CD14-positive monocyte (primary cell): ENCODE data around the gene NEMP1. TPM values are rescaled to one million over a fixed set of nuclear protein-coding genes. Genes with fewer than 3 reads are reported as not detected.

Source experiments
- DNase-seq, 3 donors: peaks; one replicate each; pipeline ENCODE4 v3.0.0-alpha.2; 2011 to 2022
- H2AFZ ChIP-seq: 2 replicates; pipeline ENCODE4 v1.6.0; 2012; ENCODE audit warnings: mild to moderate bottlenecking, low read depth, low read length, inconsistent platforms; ENCODE audit not compliant: insufficient read depth, poor library complexity, severe bottlenecking
- H3K27ac ChIP-seq, 2 donors: 1 replicate in 1 of 2; 2 replicates in 1 of 2; pipeline ENCODE4 v1.5.1; 2012 to 2013; ENCODE audit warnings: low read length in 2 of 2, control low read depth in 1 of 2, inconsistent platforms in 1 of 2, low read depth in 1 of 2, mild to moderate bottlenecking in 1 of 2
- H3K27me3 ChIP-seq, 2 donors: one replicate each; pipeline versions ENCODE4 v1.6.0 to v1.6.1; 2011 to 2013; ENCODE audit warnings: low read length in 2 of 2; ENCODE audit not compliant: control insufficient read depth in 2 of 2, insufficient read depth in 2 of 2
- H3K36me3 ChIP-seq, 2 donors: replicated peaks in 1 of 2; 1 replicate in 1 of 2; 2 replicates in 1 of 2; pipeline versions ENCODE4 v1.5.1 to v1.6.1; 2012 to 2013; ENCODE audit warnings: low read length in 2 of 2, control low read depth in 1 of 2, inconsistent platforms in 1 of 2, mild to moderate bottlenecking in 1 of 2; ENCODE audit not compliant: insufficient read depth in 2 of 2, control insufficient read depth in 1 of 2
- H3K4me1 ChIP-seq, 2 donors: 1 replicate in 1 of 2; 2 replicates in 1 of 2; pipeline versions ENCODE4 v1.5.1 to v1.6.1; 2012 to 2013; ENCODE audit warnings: low read length in 2 of 2, control low read depth in 1 of 2, inconsistent platforms in 1 of 2, mild to moderate bottlenecking in 1 of 2, moderate library complexity in 1 of 2; ENCODE audit not compliant: insufficient read depth in 2 of 2, control insufficient read depth in 1 of 2
- H3K4me2 ChIP-seq: replicated peaks from 2 replicates; pipeline ENCODE3; 2012; ENCODE audit warnings: low read length, moderate library complexity, mild to moderate bottlenecking; ENCODE audit not compliant: poor library complexity, severe bottlenecking; ENCODE audit errors: extremely low read depth
- H3K4me3 ChIP-seq, 3 experiments: fragments of 200-600 bp in 1 of 3; sonication (generic) in 1 of 3; replicated peaks in 1 of 3; 1 replicate in 2 of 3; 2 replicates in 1 of 3; pipeline ENCODE4 v1.5.1; 2011 to 2013; ENCODE audit warnings: low read length in 3 of 3, mild to moderate bottlenecking in 3 of 3, control low read depth in 2 of 3, low read depth in 2 of 3, inconsistent platforms in 1 of 3, moderate library complexity in 1 of 3
- H3K79me2 ChIP-seq: 2 replicates; pipeline ENCODE4 v1.6.0; 2012; ENCODE audit warnings: mild to moderate bottlenecking, control low read depth, inconsistent platforms, low read length, moderate library complexity; ENCODE audit not compliant: insufficient read depth
- H3K9ac ChIP-seq: 2 replicates; pipeline ENCODE4 v1.6.0; 2017; ENCODE audit warnings: low read length, mild to moderate bottlenecking; ENCODE audit not compliant: insufficient read depth, poor library complexity, severe bottlenecking
- H3K9me3 ChIP-seq, 2 donors: replicated peaks in 1 of 2; 1 replicate in 1 of 2; 2 replicates in 1 of 2; pipeline versions ENCODE4 v1.5.1 to v1.6.1; 2012 to 2013; ENCODE audit warnings: low read length in 2 of 2, control low read depth in 1 of 2; ENCODE audit not compliant: control insufficient read depth in 1 of 2, insufficient read depth in 1 of 2
- H4K20me1 ChIP-seq: 2 replicates; pipeline ENCODE4 v1.6.0; 2012; ENCODE audit warnings: mild to moderate bottlenecking, low read length, control low read depth, moderate library complexity; ENCODE audit not compliant: insufficient read depth
- H3K27ac Mint-ChIP-seq, 7 donors: one replicate each; pipeline ENCODE4 v1.8.0; 2020; ENCODE audit warnings: mild to moderate bottlenecking in 7 of 7, mixed read lengths in 7 of 7, moderate library complexity in 6 of 7, inconsistent platforms in 2 of 7
- H3K27me3 Mint-ChIP-seq, 3 donors: one replicate each; pipeline ENCODE4 v1.8.0; 2021 to 2022; ENCODE audit warnings: low read depth in 3 of 3, mild to moderate bottlenecking in 3 of 3, mixed read lengths in 3 of 3, moderate library complexity in 3 of 3, inconsistent platforms in 1 of 3
- H3K36me3 Mint-ChIP-seq, 2 donors: one replicate each; pipeline ENCODE4 v1.8.0; 2020; ENCODE audit warnings: mixed read lengths in 2 of 2, inconsistent platforms in 1 of 2, mild to moderate bottlenecking in 1 of 2
- H3K4me1 Mint-ChIP-seq: one replicate; pipeline ENCODE4 v1.8.0; 2020; ENCODE audit warnings: mild to moderate bottlenecking, mixed read lengths
- H3K4me3 Mint-ChIP-seq, 2 donors: one replicate each; pipeline ENCODE4 v1.8.0; 2020; ENCODE audit warnings: mild to moderate bottlenecking in 2 of 2, mixed read lengths in 2 of 2, moderate library complexity in 1 of 2
- H3K9me3 Mint-ChIP-seq, 7 donors: one replicate each; pipeline ENCODE4 v1.8.0; 2020 to 2022; ENCODE audit warnings: mixed read lengths in 7 of 7, mild to moderate bottlenecking in 6 of 7, moderate library complexity in 6 of 7, inconsistent platforms in 2 of 7
- CTCF ChIP-seq: fragments of 200-600 bp; IDR thresholded peaks from one replicate; pipeline ENCODE4 v1.8.0; 2022; ENCODE audit warnings: antibody characterized with exemption, mild to moderate bottlenecking
- WGBS: methylation state at CpG from one replicate; pipeline ENCODE4 v1.1.5; 2013; ENCODE audit warnings: missing lambda C conversion rate; ENCODE audit not compliant: insufficient coverage; 5-methylcytosine and 5-hydroxymethylcytosine counted together
- intact Hi-C, 2 donors: fragments of 100-400 bp; cut with micrococcal nuclease; formaldehyde crosslinking; loops; one replicate each; pipeline versions ENCODE4 v1.15.0 to v1.15.1; 2023
- polyA plus RNA-seq, 3 donors: library from polyadenylated mRNA; depleted of rRNA in 1 of 3; unstranded in 2 of 3; stranded (reverse) in 1 of 3; fragments of 300-500 nt in 2 of 3; fragments of >200 nt in 1 of 3; fragmentation: Illumina TruSeq in 2 of 3; gene quantifications; 1 replicate in 2 of 3; 2 replicates in 1 of 3; pipeline ENCODE4 v1.2.3, GENCODE V29; 2012 to 2021

NEMP1 gene
- polyA plus RNA-seq, 3 donors: 1.9 to 4.6 (median 2.2) TPM

DNA sequence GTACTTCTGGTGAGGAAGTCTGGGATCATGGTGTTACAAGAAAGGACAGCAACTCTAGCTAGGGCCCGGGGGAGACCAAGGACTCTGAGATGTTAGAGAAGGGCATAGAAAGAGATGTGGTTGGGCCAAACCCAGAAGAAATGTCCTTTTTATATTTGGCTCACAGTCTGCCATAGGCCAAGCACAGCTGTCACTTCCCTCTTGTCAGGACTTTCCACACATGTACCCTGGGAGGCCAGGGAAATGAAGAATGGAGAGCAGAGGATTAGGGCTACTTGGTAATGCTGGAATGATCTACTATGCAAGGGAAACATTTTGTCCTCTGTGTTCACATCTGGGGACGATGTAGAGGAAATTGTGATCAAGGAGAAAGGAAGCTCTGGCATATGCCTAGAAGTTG is 37.8 kb downstream of the NEMP1 start:
- no CpG with 5 or more reads among the region's 2 CpGs for WGBS
- H3K27me3 ChIP-seq: no peaks in the 10 kb centered on the region
- H3K9ac ChIP-seq: no peak overlapping the region
- no peak overlapping the region for H3K27ac ChIP-seq
- Mint-ChIP-seq H3K27me3 (peaks cover 7 to 11% (median 9%) of the 10 kb centered on the region in 3 donors), H3K36me3 (peaks cover 0 to 3% of the 10 kb centered on the region in 2 donors), H3K27ac (peak overlapping the region in 3 of 7 donors; percentile 20 to 58 (median 46)), H3K4me1 (peaks cover 16% of the 10 kb centered on the region), H3K4me3 (no peak overlapping the region), H3K9me3 (no peaks in the 10 kb centered on the region)
- H3K4me2 ChIP-seq: no peak overlapping the region
- H3K4me1 ChIP-seq: peaks cover 13 to 16% of the 10 kb centered on the region in 2 donors
- no peak overlapping the region for H2AFZ ChIP-seq
- intact Hi-C loops: no loop called here
- H4K20me1 ChIP-seq: no peaks in the 10 kb centered on the region
- no peak for DNase-seq
- TF ChIP-seq CTCF: no peak
- H3K9me3 ChIP-seq: no peaks in the 10 kb centered on the region
- H3K4me3 ChIP-seq: no peak overlapping the region
- no peaks in the 10 kb centered on the region for H3K79me2 ChIP-seq
- no peaks in the 10 kb centered on the region for H3K36me3 ChIP-seq

DNA sequence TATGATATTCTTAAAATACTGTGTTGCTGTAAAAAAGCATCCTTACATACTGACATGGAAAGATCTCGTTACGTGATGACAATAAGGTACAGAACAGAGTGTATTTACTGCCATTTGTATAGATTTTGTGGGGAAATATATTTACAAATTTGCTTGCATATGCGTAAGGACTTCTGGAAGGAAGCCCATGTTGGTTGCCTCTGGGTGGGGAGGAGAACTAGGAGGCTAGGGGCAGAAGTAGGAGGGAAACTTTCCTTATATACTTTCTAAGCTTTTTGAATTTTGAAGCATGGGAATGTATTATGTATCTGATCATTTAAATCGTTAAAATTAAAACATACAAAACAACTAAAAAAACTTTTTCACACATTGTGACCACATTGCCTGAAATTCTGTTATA is 38.4 kb downstream of the NEMP1 start:
- Histone ChIP-seq H3K4me2 (no peak overlapping the region), H3K9ac (no peak overlapping the region), H3K4me1 (peaks cover 9 to 10% of the 10 kb centered on the region in 2 donors), H3K9me3 (no peaks in the 10 kb centered on the region), H3K36me3 (no peaks in the 10 kb centered on the region), H2AFZ (no peak overlapping the region), H3K79me2 (no peaks in the 10 kb centered on the region), H3K4me3 (no peak overlapping the region), H3K27ac (no peak overlapping the region), H4K20me1 (no peaks in the 10 kb centered on the region), H3K27me3 (no peaks in the 10 kb centered on the region)
- intact Hi-C loops: no loop called here
- no peak for DNase-seq
- H3K4me1 Mint-ChIP-seq: peaks cover 11% of the 10 kb centered on the region
- H3K9me3 Mint-ChIP-seq: no peaks in the 10 kb centered on the region
- no CpG with 5 or more reads among the region's 4 CpGs for WGBS
- peaks cover 0 to 3% of the 10 kb centered on the region in 2 donors for H3K36me3 Mint-ChIP-seq
- no peak for TF ChIP-seq CTCF
- H3K27me3 Mint-ChIP-seq: peaks cover 6 to 9% (median 8%) of the 10 kb centered on the region in 3 donors
- no peak overlapping the region for H3K4me3 Mint-ChIP-seq
- peak overlapping the region in 1 of 7 donors; percentile 41 for H3K27ac Mint-ChIP-seq
